CD1c-positive myeloid dendritic cell (primary cell): Measurements from ENCODE around the gene CLEC20A.

Experiments used
- DNase-seq: peaks from one replicate; pipeline ENCODE4 v3.0.0-alpha.2; 2016; ENCODE audit errors: extremely low spot score

CLEC20A gene

DNA sequence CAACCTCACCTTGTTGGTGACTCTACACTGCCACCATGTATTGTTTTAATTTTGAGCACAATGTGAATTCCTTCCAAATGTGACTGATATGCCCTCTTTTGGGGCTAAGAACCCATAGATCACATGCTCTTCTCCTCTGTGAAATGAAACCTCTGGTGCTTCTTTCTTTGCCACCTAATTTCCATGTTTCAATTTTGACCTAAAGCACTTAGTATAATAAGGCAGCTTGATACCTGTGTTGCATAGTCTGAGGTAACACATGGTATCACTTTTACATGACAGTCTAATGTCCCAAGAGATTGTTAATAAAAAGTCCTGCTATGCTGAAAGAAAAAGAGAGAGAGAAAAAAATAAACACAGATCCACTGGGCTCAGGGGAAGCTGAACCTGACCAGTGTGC, 24.2 kb downstream of the CLEC20A start:
- no peak for DNase-seq

DNA sequence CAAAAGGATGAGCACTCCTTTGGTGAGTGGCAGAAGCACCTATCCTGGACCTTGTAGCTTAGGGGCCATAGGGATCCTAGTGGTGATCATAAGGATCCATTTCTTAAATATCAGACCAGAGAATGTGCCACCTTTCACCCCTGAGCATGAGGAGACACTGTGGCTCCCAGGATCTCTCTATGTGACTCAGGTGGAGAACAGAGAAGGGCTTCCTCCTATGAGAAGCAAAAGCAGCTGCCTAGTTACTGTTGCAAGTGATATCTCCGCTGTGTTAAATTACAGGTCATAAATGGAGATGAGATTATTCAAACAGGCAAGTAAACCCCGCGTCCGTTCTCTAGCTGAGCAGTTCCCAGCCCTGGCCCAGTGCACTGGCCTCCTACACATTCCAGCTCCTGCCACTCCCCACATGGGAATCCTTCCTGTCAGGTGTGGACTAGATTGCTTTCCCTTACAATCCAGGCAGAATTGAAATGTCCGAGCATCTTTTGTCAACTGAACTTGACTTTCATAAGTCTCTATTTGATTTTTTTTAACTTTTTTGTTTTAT, 26.3 kb downstream of the CLEC20A start:
- DNase-seq = no peak

DNA sequence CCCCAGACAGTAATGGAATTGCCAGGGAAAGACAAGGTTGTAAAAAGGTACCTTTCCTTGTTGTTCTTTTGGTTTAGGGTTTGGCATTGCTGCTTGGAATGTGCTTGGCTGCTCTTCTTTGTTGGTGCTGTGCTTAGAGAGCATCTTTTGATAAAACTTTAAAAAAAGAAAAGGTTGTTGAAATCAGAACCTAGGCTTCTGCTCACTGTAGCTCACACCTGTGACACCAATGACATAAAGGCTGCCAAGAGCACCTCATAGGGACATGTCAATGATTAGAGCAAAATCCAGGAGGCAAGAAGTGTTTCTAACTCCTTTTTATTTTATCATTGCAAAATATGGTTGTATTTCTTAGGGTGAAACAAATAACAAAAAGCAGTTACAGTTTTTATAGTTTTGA, 28.9 kb downstream of the CLEC20A start:
- no peak for DNase-seq

DNA sequence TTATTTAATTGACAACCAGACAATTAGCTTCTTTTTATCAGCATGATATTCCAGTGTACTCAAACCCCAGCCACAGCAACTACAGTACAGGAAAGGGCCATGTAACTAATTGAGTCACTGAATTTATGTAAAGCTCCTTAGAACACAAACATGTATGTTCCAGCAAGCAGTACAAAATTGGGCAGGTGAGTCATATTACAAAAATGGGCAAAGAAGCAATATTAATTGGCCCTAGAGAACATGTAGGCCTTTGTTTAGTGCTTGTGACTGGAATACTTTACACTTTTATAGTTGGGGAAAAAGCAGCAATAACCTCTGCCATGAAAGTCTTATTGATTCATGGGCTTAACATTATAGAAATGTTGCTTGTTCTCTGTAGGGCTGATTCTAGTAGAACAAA, 31.8 kb downstream of the CLEC20A start:
- no peak for DNase-seq

DNA sequence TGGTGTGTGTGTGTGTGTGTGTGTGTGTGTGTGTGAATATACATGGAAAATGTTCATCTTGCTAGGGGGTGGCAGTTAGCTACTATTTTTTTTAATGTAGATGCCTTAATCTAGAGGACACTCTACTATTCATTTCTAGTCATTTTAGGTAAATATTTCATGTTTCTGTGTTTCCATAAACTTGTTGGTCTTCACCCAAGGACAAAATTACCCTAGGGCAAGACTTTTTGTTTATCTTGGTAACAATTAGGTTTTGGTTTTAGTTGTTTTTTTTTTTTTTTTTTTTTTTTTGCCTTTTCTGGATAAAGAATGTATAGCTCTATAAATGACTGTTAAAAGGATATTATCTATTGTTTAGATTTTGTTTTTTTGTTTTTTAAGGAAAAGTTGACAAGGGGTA, 32.2 kb downstream of the CLEC20A start:
- no peak for DNase-seq

DNA sequence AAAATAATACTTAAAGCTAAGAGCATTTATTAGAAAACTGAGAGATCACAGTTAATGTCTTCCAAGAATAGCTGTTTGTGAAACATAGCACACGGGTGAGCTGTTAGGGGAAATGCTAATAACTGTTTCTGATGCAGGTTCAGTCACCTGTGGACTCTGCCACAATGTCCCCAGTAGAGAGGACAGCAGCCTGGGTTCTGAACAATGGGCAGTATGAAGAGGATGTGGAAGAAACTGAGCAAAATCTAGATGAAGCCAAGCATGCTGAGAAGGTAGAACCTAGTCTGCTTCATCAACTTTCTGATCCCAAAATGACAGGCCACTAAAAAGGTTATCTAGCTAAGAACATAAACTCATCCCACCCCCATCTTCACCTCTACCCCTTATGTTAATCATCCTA, 32.6 kb downstream of the CLEC20A start:
- no peak for DNase-seq

DNA sequence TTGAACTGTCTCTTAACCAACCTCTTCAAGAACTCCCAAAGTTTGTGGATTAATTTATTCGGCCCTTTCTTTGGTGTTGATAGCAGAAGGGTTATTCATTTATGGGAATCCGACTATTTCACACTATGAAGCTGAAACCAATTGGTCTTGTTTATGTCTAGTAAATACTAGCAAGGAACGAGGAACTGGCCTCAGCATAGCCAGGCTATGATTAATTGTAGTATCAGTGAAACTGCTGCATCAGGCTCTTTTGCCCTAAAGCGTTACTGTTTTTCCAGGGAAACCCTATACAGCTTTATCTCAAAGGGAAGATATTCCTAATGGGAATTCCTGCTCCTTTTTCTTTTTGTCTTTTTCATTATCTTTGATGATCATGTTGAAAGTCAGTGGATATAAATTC, 35.1 kb downstream of the CLEC20A start:
- DNase-seq = no peak

DNA sequence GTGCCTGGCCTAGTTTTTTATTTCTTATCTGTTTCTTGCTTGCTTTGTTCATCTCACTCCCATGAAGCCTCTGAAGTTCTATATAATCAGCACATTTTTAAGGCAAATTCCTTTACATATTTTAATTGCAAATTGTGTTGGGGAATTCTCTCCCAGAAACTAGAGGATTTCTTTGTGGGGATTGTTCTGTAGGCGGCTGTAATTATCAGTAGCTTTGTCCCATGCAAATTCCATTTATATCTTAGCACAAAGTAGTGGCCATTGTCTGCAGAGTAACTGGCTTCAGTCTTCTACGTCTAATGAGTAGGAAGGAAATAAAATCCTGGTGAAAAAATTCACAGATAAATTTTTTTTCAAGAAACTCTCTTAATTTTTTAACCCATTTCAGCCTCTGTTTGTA, 35.7 kb downstream of the CLEC20A start:
- no peak for DNase-seq

DNA sequence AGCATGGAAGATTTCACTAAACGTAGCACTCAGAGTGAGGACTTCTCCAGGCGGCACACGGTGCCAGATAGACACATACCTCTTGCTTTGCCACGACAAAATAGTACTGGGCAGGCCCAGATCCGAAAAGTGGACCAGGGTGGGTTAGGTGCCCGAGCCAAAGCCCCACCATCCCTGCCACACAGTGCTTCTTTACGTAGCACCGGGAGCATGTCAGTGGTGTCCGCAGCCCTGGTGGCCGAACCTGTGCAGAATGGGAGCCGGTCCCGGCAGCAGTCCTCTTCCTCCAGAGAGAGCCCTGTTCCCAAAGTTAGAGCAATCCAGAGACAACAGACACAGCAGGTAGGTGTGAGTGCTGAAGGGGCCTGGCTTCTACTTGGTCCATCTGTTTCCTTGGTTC, 38.6 kb downstream of the CLEC20A start:
- DNase-seq = no peak

DNA sequence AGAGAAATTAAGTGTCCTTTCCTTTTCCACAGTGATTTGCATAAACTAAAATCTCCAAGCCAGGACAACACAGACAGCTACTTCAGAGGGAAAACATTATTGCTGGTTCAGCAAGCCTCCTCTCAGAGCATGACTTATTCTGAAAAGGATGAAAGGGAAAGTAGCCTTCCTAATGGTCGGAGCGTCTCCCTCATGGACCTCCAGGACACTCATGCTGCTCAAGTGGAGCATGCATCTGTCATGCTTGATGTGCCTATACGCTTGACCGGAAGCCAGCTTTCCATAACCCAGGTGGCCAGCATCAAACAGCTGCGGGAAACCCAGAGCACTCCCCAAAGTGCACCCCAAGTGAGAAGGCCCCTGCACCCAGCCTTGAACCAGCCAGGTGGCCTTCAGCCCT, 39.1 kb downstream of the CLEC20A start:
- no peak for DNase-seq

DNA sequence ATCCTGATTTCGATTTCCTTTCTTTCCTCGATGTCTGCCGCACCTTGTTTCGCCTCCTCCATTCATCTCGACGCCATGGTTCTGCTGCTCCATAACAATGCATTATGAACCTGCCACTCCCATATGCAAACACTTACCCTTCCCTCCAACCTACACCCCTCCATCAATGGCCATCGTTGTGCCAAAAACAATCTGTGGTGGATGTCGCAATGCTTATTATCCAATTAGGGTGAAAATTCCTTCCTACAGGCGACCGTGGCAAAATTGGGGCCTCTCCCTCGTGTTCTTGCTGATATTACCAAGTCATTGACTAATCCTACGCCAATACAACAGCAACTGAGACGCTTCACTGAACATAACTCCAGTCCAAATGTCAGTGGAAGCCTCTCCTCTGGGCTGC, 40.3 kb downstream of the CLEC20A start:
- no peak for DNase-seq

DNA sequence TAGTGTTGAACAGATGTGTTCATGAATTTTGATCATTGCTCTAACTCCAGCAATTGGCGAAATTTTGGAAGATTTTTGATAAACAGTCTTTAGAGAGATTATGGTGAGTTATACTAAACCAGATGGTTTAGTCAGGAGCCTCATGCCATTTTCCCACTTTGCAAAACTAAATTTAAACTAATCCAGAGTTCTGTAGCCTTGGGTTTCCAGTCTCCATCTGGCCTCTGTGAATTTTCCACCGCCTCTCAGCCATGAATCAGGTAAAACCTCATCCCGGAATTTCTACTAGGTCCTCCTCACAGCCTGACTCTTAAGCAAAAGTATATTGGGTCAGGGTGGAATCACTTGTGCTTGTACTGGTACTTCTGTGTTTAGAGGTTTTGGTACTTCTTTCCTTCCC, 44.8 kb downstream of the CLEC20A start:
- no peak for DNase-seq

DNA sequence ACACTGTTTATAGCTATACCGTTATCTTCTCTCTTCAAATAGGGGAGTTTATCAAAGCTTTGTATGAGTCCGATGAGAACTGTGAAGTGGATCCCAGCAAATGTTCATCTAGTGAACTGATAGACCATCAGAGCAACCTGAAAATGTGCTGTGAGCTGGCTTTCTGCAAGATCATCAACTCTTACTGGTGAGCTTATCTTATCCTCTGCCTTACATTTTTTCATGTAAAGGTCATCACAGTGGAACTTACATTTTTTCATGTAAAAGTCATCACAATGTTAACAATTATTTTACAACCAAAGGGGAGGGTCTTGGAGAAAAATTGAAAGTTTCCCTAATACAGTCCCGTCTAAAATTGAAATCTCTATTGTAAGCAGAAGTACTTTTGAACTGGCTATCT, 45.2 kb downstream of the CLEC20A start:
- no peak for DNase-seq

DNA sequence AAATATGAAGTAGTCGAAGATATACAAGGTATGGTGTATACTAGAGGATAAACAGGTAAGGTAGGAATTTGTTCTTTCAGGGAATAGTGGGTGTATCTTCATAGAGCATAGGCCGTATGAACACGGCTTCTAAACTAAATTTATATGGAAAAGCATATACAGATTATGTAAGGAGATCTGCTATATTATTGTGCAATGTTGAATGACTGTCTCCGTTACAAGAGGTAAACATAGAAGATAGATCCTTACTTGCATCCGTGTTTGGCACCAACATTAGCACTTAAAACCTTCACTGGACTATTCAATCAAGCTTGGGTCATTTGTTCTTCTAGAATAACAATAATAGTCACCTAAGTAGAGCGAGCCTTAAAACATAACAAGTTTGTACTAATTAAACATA, 45.9 kb downstream of the CLEC20A start:
- DNase-seq = no peak

DNA sequence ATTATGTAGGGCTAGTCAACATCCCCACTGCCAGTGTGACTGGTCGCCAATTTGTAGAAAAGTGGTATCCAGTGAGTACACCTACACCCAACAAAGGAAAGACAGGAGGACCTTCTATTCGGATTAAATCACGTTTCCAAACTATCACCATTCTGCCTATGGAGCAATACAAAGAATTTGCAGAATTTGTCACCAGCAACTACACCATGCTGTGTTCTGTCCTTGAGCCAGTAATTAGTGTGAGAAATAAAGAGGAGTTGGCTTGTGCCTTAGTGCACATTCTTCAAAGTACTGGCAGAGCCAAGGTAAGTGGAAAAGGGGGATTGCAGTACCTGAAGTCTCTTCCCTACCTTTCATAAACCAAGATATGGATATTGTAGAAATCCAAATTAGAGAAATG, 53.8 kb downstream of the CLEC20A start:
- no peak for DNase-seq

DNA sequence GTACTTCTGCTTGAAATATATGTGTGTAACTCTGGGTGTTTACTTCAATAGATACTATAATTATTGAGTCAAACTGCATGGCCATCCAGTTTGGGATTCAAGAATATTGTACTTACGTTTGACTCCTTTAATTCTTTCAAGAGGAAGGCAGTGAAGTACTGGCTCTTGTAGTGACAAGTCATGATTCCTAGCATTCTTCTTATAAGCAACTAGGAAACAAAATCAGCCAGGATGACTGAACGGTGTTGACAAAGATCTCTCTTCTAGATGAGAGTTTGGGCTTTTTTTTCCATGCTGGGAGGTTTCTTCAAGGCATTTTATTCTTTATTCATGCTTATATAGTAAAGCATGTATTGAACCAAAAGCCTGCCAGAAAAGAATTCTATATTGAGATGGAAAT, 58.3 kb downstream of the CLEC20A start:
- no peak for DNase-seq

DNA sequence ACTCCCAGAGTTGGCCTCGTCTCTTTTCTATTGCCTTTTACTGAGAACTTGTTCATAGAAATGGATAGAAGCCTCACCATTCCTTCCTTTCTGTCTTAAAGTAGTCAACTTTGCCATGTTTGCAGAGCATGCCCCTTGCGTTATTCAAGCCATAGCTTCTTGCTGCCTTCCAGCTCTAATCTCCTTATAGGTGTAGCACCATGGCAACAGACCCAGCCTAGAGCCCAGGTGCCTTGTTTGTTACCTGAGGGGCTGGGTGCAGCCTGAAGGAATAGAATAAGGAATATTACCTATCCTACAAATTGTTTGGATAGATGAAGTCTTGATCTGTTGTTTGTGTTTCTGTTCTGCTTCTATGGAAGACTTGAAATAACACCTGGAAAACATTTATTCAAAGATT, 59.9 kb downstream of the CLEC20A start:
- no peak for DNase-seq

DNA sequence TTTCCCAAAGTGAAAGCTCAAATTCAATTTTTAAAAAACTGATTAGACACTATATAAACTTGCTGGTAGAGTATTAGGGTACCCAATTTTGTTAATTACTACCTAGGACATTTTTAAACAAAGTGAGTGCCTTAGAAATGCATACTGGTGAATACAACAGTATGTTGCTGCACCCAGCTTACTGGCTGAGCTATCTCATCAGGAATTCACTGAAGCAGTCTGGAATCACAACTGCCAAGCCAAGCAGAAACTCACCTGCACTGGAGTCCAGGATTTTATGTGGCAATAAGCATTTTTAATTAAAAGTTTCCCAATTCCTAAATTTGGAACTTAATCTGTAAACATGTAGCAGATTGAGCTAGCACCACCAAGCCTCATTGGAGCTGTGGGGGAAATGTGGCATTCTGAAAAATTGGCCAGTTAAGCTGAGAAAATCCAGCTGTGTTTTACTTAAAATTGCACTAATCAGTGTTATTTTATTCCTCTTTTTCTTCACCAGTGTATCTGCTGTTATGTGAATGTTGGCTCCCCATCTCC, 61.8 kb downstream of the CLEC20A start:
- DNase-seq = no peak

DNA sequence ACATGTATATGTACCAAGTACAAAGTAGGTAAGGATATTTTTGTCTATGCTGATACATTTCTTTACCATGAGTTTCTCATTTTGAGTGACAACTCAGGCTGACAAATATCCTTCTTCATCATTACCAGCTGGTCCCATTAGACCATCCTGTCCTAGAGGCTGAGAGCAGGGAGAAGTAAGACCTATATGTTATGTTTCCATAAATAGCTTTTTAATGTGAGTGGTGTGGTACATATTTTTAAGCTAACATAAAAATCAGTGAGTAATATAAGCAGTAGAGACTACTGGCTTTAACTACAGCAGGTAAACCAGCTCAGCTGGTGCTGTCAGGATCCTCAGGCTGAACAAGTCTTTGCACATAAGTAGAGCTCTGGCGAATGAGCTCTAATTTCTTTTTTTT, 62.4 kb downstream of the CLEC20A start:
- DNase-seq = no peak
